NCI-H510A (cell line): ENCODE results near the gene HDAC11.

ENCODE experiments used
- DNase-seq: peaks from one replicate; lab custom pipeline; 2025; lab: John Stamatoyannopoulos, UW

HDAC11 gene

DNA sequence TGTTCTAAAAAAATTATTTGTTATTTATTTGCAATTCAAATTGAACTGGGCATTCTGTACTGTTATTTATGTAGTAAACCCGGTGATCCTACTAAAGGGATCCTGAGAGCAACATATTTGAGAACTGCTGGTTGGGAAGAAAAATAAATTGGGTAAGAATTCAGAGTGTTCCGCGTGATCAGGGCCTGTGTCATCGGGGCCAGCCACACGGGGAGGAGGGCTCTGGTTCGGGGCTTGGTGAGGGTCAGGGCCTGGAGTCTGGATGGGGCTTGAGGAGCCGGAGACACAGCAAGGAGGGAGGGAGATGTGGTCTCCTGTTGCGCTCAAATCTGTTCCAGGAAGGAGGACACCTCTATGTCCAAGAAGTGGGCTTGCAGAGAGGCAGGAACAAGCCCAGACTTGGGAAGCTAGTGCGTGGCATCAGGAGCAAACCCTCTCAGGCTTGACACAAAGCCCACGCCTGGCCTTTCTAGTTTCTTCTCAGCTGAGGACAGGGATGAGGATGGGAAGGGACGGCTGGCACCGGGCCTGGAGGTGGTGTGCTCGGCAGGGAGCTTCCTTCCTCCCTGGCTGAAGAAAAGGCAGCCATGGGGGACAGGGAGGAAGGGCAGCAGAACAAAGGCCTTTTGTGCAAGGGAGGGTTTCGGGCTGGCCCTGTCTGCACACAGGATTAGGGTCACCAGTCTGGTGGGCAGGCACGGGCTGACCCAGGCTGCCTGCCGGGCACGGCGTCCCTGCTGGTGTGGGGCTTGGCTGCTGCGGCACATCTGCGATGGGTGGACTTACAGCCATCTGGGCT, 45.9 kb downstream of the HDAC11 start:
- peak; percentile 27 for DNase-seq

- no peak for DNase-seq
Observed at GRCh38 chr3:13526626-13526949, 46.5 kb downstream of the HDAC11 start.

- peak; percentile 22 for DNase-seq
Observed at GRCh38 chr3:13528217-13528867, 48.2 kb downstream of the HDAC11 start.

DNA sequence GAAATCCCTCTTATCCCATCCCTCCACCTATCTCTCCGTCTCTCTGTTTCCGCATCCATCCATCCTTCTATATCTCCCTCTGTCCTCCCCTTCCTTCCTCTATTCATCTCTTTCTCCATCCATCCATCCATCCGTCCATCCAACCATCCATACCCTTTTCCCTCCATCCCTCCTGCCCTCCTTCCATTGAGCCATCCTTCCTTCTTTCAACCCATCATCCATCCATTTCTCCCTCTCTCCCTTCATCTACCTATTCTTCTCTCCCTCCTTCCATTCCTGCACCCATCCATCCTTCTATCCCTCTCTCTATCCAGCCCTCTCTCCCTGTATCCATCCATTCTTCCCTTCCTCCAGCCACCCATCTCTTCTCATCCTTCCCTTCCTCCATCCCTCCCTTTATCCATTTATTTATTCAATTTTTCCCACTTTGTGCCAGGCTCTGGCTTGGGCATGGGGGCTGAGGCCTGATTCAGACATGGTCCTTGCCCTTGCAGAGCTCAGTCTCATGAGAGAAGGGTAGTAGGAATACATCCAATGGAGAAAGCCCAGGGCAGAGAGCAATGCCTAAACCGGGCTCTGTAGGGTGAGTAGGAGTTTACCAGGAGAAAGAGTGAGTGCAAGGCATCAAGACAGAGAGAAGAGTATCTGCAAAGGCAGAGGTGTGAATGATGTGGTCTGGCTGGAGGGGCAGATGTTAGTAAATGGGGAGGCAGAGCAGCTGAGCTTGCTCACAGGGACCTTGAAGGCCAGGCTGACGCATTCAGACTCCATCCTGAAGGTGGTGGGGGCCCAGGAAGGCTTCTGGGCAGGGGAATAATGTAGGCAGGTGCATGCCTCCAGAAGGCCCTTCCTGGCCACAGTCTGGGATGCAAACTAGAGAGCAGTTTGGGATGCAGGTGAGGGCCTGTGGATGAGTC, 49.3 kb downstream of the HDAC11 start:
- DNase-seq: no peak

DNA sequence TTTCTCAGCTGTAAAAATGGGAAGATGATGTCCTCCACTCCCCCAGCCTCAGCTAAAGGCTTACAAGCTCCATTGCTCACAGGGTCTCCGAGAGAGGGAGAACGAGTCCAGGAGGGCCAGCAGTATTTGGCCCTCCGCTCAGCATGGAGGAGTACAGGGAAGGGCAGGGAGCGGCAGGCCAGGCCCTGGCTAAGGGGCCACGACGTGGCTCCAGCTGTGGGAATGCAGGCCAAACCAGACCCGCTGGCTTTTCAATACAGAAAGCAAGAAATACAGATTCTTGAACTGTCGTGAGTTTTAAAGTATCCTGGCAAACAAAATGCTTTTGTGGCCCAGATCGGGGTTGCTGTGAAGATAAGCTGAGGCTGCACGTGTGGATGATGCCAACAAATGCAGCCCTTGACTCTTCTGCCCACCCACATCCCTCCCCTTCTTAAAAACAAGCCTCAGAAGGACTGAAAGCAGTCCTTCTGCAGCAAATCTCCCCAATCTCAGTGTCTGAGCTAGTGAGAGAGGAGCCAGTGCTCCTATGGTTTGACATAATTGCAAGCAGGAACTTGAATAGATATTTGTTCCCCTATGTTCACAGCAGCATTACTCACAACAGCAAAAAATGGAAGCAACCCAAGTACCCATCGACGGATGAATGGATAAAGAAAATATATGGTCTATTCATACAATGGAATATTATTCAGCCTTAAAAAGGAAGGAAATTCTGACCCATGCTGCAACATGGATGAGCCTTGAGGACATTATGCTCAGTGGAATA, 50.3 kb downstream of the HDAC11 start:
- no peak for DNase-seq

GRCh38 chr3:13532085-13532484, 52.0 kb downstream of the HDAC11 start:
- no peak for DNase-seq

DNA sequence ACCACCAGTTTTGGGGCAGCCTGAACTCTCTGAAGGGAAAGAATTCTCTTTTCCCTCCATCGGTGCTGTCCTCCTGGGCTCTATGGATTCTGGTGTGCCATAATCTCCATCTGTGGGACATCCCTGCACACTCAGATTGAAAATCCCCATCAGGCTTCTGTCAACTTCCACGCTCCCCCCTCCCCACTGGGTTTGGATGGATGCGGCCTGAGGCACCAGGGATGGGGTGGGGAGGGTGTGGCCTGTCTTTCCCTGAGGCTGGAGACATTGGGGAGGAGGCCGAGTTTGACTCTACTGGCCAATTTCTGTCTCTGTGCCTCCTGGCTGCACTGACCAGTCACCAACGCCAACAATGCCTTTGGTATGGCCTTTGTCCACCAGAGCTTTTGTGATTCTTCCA, 52.5 kb downstream of the HDAC11 start:
- DNase-seq: no peak

GRCh38 chr3:13533885-13534301, 53.8 kb downstream of the HDAC11 start:
- no peak for DNase-seq

GRCh38 chr3:13535526-13535875, 55.4 kb downstream of the HDAC11 start:
- DNase-seq: no peak

GRCh38 chr3:13535905-13536304, 55.8 kb downstream of the HDAC11 start:
- DNase-seq: no peak

- DNase-seq: no peak
Observed at GRCh38 chr3:13536432-13536831, 56.3 kb downstream of the HDAC11 start.

GRCh38 chr3:13536832-13537231, 56.7 kb downstream of the HDAC11 start:
- DNase-seq: peak; percentile 54

DNA sequence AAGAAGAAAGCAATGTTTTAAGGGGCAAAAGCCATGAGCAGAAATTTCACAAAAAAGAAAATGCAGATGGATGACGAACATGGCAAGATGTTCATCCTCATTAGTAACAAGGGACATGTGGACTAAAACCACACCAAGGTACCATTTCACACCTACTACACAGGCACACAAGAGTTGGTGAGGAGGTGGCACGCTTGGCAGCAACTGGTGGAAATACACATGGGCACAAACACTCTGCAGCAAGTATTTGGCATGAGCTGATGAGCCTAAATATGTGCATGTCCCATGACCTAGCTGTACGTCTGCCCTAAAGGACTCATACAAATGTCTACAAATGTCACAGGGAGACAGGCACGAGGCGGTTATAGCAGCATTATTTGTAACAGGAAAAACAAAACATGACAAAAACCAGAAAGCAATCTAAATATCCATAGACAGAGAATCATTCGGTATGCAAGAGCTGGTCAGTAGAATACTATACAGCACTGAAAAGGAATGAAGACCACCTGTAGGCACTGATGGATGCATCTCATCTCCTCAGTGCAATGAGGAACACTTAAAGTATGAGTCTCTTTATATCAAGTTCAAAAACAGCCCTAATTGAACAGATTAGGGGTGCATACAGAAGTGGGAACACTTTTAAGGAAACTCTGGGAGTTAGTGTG, 57.3 kb downstream of the HDAC11 start:
- no peak for DNase-seq

- no peak for DNase-seq
Observed at GRCh38 chr3:13537909-13538296, 57.8 kb downstream of the HDAC11 start.

- no peak for DNase-seq
Observed at GRCh38 chr3:13538520-13539291, 58.6 kb downstream of the HDAC11 start.

DNA sequence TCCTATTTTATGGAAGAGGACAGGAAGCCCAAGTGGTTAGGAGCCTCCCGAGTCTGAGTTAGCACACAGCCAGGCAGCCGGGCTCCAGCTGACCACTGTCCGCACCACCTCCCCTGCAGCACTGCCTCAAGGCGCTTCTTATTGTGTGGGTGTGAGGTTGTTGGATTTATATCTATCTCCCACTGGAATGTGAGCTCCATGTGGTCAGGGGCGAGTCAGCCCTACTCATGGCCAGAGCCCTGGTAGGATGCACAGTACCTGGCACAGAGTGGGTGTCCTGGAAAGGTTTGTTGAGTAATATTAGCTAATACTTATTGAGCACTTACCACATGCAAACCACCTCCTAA, 59.2 kb downstream of the HDAC11 start:
- DNase-seq: no peak

DNA sequence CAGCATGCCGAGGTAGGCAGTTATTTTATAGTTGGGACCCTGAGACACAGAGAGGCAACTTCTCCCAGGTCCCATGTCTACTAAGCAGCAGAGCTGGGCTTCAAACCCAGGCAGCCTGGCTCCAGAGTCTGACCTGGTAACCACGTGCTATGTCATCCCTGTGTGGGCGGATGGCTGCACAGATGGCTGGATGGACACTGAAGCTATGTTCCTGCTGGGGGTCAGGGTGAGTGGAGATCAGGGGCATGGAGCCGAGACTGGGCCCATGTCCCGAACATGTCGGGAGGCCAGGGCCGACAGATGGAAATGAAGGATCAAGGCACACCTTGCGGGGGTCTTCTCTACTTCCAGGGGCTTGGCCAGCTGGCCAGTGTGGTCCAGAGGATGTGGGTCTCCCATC, 59.6 kb downstream of the HDAC11 start:
- DNase-seq: no peak

- DNase-seq: no peak
Observed at GRCh38 chr3:13540297-13540995, 60.3 kb downstream of the HDAC11 start.

- no peak for DNase-seq
Observed at GRCh38 chr3:13541691-13542090, 61.6 kb downstream of the HDAC11 start.

GRCh38 chr3:13542142-13542541, 62.0 kb downstream of the HDAC11 start:
- DNase-seq: no peak
